Measurements from ENCODE around the gene KNTC1.

KNTC1 gene

GRCh38 chr12:122537021-122537420, 10.0 kb downstream of the KNTC1 start:
- no peak for ATAC-seq
- TF ChIP-seq ZNF70 (CRISPR knock-in tag; IDR thresholded peaks at IDR 0.05), result no peak
- TF ChIP-seq ZNF8 (CRISPR knock-in tag; IDR thresholded peaks at IDR 0.05), result no peak
- no peak for TF ChIP-seq ESRRG (CRISPR knock-in tag; IDR thresholded peaks at IDR 0.05)
- no peak for TF ChIP-seq OSR1 (CRISPR knock-in tag; IDR thresholded peaks at IDR 0.05)

- no peak for ATAC-seq
- no peak for TF ChIP-seq ESRRG (CRISPR knock-in tag; IDR thresholded peaks at IDR 0.05)
- TF ChIP-seq POU6F1 (CRISPR knock-in tag; IDR thresholded peaks at IDR 0.05; ENCODE audit: borderline replicate concordance, low read depth), result no peak
- TF ChIP-seq CSRNP3 (CRISPR knock-in tag; IDR thresholded peaks at IDR 0.05), result no peak
- TF ChIP-seq GLIS3 (CRISPR knock-in tag; IDR thresholded peaks at IDR 0.05), result no peak
- TF ChIP-seq ZC3H10 (CRISPR knock-in tag; IDR thresholded peaks at IDR 0.05), result no peak
- TF ChIP-seq TOX (CRISPR knock-in tag; IDR thresholded peaks at IDR 0.05; ENCODE audit: borderline replicate concordance), result no peak
- no peak for TF ChIP-seq PPARA (CRISPR knock-in tag; IDR thresholded peaks at IDR 0.05; ENCODE audit: borderline replicate concordance)
- no peak for TF ChIP-seq ARNTL (CRISPR knock-in tag; IDR thresholded peaks at IDR 0.05; ENCODE audit: borderline replicate concordance, low read depth)
- TF ChIP-seq CSDC2 (CRISPR knock-in tag; IDR thresholded peaks at IDR 0.05), result no peak
- no peak for TF ChIP-seq PATZ1 (CRISPR knock-in tag; IDR thresholded peaks at IDR 0.05; ENCODE audit: borderline replicate concordance)
- TF ChIP-seq ZFP3 (CRISPR knock-in tag; IDR thresholded peaks at IDR 0.05), result no peak
- no peak for TF ChIP-seq SNAI2 (CRISPR knock-in tag; IDR thresholded peaks at IDR 0.05)
- no peak for TF ChIP-seq RARB (CRISPR knock-in tag; IDR thresholded peaks at IDR 0.05)
- no peak for TF ChIP-seq ZNF8 (CRISPR knock-in tag; IDR thresholded peaks at IDR 0.05)
- TF ChIP-seq BACH2 (CRISPR knock-in tag; IDR thresholded peaks at IDR 0.05; ENCODE audit: borderline replicate concordance), result no peak
These were observed 11.4 kb downstream of the KNTC1 start for GRCh38 chr12:122538496-122538895.

- ATAC-seq, result no peak
- no peak for TF ChIP-seq ZFP3 (CRISPR knock-in tag; IDR thresholded peaks at IDR 0.05)
- TF ChIP-seq SNAI2 (CRISPR knock-in tag; IDR thresholded peaks at IDR 0.05), result no peak
- no peak for TF ChIP-seq PPARA (CRISPR knock-in tag; IDR thresholded peaks at IDR 0.05; ENCODE audit: borderline replicate concordance)
- TF ChIP-seq POU6F1 (CRISPR knock-in tag; IDR thresholded peaks at IDR 0.05; ENCODE audit: borderline replicate concordance, low read depth), result no peak
- TF ChIP-seq ZNF565 (CRISPR knock-in tag; conservative IDR thresholded peaks at IDR 0.05; ENCODE audit: low read depth), result no peak
- TF ChIP-seq ZC3H10 (CRISPR knock-in tag; IDR thresholded peaks at IDR 0.05), result no peak
- no peak for TF ChIP-seq TSHZ2 (CRISPR knock-in tag; IDR thresholded peaks at IDR 0.05)
These were observed 17.5 kb downstream of the KNTC1 start for GRCh38 chr12:122544537-122544936.

GRCh38 chr12:122545855-122546254, 18.8 kb downstream of the KNTC1 start:
- ATAC-seq, result no peak
- TF ChIP-seq ARNTL (CRISPR knock-in tag; IDR thresholded peaks at IDR 0.05; ENCODE audit: borderline replicate concordance, low read depth) (no peak), TOX (CRISPR knock-in tag; IDR thresholded peaks at IDR 0.05; ENCODE audit: borderline replicate concordance) (no peak), TSHZ2 (CRISPR knock-in tag; IDR thresholded peaks at IDR 0.05) (no peak), ZFP3 (CRISPR knock-in tag; IDR thresholded peaks at IDR 0.05) (no peak), PPARA (CRISPR knock-in tag; IDR thresholded peaks at IDR 0.05; ENCODE audit: borderline replicate concordance) (no peak), SNAI2 (CRISPR knock-in tag; IDR thresholded peaks at IDR 0.05) (no peak), CREB5 (CRISPR knock-in tag; IDR thresholded peaks at IDR 0.05; ENCODE audit: low read depth) (no peak)

All from SK-N-SH treated with all-trans-retinoic acid at 6 μM for 48 hours (cell line).